ENCODE results near the gene APP.

Gene APP

GRCh38 chr21:26177187-26177586, 6.6 kb upstream of the APP start:
- no peak overlapping the region for H3K27ac ChIP-seq
- TF ChIP-seq, protein P1, sequence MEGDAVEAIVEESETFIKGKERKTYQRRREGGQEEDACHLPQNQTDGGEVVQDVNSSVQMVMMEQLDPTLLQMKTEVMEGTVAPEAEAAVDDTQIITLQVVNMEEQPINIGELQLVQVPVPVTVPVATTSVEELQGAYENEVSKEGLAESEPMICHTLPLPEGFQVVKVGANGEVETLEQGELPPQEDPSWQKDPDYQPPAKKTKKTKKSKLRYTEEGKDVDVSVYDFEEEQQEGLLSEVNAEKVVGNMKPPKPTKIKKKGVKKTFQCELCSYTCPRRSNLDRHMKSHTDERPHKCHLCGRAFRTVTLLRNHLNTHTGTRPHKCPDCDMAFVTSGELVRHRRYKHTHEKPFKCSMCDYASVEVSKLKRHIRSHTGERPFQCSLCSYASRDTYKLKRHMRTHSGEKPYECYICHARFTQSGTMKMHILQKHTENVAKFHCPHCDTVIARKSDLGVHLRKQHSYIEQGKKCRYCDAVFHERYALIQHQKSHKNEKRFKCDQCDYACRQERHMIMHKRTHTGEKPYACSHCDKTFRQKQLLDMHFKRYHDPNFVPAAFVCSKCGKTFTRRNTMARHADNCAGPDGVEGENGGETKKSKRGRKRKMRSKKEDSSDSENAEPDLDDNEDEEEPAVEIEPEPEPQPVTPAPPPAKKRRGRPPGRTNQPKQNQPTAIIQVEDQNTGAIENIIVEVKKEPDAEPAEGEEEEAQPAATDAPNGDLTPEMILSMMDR (conservative IDR thresholded peaks at IDR 0.05), result no peak

- TF ChIP-seq, protein P1 (conservative IDR thresholded peaks at IDR 0.05), result no peak
Observed at GRCh38 chr21:26171258-26172100, 909 bp upstream of the APP start.

GRCh38 chr21:26169611-26170470, 729 bp downstream of the APP start:
- TF ChIP-seq, protein P1 (conservative IDR thresholded peaks at IDR 0.05), result no peak
- peak overlapping the region; percentile 98 for H3K27ac ChIP-seq

More at GRCh38 chr21:26171258-26172100, 909 bp upstream of the APP start:
- peak overlapping the region; percentile 98 for H3K27ac ChIP-seq

DNA sequence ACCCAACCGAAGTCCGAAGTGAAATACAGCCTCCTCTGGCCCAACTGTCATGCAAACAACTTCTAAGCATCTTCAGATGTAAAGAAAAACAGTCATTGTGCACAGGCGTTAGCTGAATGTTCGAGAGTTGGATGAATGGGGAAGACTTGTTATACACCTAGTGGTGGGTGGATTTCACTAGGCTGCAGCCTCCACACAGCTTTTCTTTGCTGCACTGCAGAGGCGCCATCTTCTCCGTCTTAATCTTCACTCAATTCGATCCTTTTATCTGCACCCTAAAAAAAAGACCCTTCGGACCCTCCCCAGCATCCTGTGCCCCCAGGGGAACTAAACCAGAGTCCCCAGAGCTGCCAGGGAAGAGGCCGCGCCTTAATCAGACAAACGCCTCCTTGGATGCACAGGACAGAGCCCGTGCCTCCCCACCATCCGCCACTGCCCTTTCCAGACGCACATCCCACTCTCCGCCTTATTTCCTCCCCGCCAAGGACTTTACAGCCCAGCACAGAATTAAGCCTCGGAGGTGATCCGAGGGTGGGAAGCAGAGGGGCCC, 1.4 kb downstream of the APP start:
- TF ChIP-seq, protein P1 (conservative IDR thresholded peaks at IDR 0.05), result peak; percentile 74
- H3K27ac ChIP-seq, result peak overlapping the region; percentile 98

GRCh38 chr21:26168371-26168770, 2.2 kb downstream of the APP start:
- TF ChIP-seq, protein P1 (conservative IDR thresholded peaks at IDR 0.05), result no peak
- peak overlapping the region; percentile 98 for H3K27ac ChIP-seq

- TF ChIP-seq, protein P1 (conservative IDR thresholded peaks at IDR 0.05), result no peak
- peak overlapping the region; percentile 98 for H3K27ac ChIP-seq
Observed at GRCh38 chr21:26167593-26167992, 3.0 kb downstream of the APP start.

DNA sequence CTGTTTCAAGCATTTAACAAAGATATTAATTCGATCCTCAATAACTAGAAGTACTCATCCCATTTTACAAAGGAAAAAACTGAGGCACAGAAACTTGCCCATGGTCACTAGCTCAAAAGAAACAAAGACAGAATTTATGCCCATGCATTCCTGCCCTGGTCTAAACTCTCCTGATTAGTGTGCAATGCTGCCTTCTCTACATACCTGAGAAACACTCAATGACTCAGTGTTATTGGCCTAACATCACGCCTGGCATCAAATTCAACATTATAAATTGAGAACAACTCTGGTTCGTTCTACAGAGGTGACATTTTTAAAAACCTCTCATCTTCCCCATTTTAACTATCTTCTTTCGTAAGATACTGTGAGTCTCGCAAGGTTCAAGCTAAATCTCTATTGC, 5.2 kb downstream of the APP start:
- TF ChIP-seq, protein P1 (conservative IDR thresholded peaks at IDR 0.05), result no peak
- peak overlapping the region; percentile 98 for H3K27ac ChIP-seq

Measured in VCaP (cell line).